ENCODE results near the gene ADGRG6.

Gene ADGRG6

DNA sequence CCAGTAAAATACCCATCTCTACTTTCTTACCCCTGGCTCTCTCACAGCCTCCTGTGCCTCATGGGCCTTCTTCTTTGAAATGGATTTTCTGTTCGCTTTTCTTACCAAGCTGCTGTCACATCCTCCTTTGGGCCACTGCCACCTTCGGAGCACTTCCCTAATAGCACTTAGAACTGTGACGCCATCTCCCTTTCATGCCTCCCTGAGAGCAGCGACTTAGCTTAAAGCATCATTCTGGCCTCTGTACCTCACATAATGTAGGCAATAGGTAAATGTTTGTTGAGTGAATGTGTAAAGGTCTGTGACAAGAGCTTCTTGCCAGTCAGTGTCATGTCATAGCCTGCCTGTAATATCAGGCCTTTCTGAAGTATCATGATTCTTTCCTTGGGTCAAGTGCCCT lies 78.8 kb downstream of the ADGRG6 start:
- DNase-seq = no peak

DNA sequence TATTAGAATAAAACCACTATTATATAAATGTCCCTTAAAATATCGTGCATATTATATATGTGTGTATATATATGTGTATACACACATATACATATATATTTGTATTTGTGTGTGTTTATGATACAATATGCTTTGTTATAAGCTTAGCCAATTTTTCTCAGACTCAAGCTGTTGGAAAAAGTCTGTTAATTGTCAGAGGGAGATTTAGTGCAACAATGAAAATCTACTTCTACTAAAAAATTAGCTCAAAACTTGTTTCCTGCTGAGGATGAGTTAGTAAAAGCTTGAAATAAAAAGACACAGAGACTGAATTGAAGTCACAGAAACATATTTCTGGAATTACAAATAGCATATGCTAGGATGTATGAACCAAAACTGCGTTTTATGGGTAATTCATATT lies 79.4 kb downstream of the ADGRG6 start:
- DNase-seq = no peak

DNA sequence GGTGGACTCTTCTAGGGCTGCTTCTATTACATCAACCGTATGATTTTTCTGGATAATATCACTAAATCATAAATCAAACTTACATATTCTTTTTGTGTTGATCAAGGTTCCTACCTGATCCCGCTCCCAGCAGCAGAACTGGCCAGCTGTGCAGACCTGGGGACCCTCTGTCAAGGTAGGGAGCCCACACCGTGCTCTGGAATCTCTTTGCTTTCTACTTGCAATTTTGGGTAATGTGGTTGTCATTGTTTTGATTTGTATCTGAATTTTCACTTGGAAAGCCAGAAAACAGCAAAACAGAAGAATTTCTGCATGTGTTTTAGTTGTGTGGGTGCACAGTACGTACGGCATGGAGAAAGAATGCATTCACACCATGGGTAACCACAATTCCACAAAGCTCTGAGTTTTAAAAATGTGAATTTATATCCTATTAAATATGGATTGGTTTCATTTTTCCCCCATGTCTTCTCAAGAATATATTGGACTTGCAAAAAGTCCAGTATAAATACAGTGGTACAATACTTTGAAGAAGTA lies 80.1 kb downstream of the ADGRG6 start:
- DNase-seq = no peak

DNA sequence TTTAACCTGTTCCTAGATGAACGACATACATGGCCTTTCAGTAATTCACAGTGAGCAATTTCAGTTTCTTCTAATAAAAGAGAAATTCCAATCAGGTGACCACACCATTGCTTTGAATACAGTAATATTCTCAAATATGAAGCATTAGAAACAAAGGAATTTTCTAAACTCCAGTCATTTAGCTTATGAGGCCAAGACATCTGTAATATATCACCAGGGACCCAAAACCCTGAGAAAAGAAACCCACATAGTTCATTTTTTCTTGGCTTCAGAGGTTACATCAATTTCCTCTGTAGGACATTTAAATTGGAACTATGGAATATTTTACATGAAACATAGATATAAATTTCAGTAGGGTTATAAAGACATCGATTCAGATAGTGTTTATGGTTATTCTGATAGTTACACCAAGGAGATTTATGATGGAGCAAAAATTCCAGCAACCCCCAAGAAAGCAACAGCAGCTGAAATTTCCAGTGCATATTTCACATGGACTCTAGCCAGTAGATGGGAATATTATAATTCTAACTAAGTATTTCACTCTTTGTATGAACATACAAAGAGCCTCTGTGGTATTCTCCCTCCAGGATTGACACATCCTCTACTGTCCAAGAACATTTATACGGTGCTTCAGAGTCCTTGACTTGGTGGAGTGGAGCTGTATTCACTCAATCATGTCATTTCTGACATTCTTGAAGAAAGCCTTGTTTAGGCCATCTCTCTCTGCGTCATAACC lies 82.9 kb downstream of the ADGRG6 start:
- no peak for DNase-seq

DNA sequence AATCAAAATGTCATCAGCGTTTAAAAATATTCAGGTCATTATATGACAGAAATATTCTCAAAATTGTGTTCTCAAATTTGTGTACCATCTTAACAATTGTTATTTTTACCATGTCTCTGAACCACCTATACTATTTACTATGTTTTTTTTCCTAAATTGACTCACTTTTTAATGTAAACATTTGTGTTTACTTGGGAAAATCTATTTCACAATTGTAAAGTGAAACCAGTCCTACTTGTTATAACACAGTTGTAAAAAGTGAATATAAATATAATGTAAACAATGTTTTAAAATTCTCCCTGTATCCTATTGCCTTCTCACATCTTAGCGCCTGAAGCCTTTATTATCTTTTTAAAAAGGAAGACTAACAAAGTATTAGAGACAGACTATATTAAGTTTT lies 83.5 kb downstream of the ADGRG6 start:
- DNase-seq = no peak

DNA sequence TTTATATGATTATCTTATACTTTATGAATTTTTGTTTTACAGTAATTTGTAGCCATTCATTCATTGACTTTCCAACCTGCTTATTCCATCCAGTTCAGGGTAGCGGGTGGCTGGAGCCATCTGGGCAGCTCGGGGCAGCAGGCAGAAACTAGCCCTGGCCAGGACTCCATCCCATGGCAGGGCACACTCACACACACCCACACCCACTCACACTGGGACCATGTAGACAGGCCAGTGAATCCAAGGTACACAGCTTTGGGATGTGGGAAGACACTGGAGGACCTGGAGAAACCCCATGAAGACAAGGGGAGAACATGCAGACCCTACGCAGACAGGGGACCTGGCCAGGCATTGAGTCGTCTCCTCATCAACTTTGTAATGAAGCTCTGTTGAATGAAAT lies 84.8 kb downstream of the ADGRG6 start:
- DNase-seq = no peak

DNA sequence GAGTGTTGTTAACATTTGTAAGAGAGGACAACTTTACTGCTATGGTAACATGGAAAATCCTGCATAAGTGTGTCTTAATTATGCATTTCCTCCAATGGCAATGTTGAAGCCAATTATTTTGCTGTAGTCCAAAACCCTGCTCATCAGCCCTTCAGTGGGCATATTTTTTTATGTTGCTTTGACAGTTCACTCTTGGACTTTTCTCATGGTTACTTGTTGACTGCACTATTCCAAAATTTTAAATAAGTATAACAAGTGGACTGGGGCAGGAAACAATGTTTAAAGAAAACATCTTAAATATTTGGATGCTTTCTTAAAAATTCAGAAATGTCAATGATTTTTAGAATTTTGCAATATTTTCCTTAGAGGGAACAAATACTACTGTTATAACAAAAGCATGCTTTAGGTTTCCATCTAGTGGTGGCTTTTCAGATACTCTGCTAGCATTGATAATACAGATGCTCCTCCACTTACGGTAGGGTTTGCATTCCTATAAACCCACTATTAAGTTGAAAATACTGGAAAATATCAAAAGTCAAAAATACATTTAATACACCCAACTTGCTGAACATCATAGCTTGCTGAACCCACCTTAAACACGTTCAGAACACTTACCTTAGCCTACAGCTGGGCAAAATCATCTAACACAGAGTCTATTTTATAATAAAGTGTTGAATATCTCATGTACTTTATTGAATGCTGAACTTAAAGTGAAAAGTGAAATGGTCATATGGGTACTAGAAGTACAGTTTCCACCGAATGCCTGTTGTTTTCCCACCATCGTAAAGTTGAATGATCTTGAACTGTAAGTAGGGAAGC lies 86.4 kb downstream of the ADGRG6 start:
- no peak for DNase-seq

DNA sequence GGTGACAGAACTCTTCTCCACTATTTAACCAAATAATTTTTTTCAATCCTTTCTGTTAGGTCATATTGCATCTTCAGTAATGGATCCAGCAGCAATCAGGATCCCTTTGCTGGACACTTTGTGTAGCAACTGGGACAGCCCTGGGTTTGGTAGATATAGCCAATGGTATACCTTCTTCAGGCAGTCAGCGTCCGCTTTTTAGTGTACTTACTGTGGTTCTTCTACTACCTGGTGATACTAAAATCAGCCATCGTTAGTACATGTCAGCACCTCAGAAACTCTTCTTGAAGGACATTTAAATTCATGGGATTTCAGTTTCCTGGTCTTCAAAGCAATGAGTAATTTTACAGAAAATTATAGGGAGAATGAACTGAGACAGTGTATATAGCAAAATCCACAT lies 93.5 kb downstream of the ADGRG6 start:
- no peak for DNase-seq

DNA sequence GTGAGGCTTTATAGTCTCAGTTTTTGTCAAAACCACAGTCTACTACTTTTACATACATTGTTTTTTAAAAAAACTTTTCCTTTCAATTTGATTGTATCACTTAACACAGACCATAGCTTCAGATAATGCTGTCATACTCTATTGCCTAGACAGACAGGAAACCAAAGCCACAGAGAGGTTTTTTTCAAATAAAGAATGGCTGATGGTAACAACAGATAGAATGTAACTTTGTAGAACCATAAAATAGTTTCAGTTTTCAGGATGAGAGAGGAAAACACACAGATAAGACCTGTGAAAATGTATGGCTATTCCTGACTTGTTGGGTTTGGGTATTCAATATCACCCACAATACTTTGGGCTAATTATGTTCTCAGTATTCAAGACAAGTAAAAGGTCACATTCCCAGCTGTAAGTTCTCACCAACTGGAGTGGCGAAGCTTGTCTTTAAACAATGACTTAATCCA lies 94.0 kb downstream of the ADGRG6 start:
- DNase-seq = no peak

DNA sequence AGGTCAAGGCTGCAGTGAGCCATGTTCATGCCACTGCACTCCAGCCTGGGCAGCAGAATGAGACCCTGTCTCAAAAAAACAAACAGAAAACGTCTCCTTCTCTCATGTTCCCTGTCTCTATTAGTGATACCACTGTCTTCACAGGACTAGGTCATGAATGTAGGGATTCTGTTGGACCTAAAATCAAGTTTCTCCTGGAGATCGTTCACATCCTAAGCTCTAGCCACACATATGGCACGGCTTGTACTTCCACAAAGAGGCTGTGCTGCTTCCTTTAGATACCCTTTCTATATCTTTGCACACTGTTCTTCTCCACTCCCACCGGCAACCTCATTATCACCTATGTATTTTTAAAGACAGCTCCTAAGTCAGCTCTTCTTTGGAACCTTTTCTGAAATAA lies 96.5 kb downstream of the ADGRG6 start:
- DNase-seq = no peak

DNA sequence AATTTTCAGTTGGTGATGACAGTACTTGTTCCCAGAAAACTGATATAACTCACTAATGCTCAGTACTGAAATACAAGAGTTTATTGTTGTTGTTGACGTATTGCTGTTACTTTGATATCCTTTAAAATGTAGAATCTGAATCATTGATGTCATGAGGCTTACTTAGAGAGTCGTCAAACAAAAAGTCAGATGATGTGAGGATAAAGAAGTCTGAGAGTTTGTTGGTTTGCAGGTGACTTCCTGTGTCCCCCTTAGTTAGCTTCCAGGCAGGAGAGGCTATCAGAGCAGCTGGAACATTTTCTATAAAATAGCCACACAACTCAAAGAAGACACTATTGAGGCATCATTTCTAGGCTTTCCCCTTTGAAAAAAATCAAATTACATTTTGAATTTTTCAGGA lies 97.9 kb downstream of the ADGRG6 start:
- DNase-seq = no peak

DNA sequence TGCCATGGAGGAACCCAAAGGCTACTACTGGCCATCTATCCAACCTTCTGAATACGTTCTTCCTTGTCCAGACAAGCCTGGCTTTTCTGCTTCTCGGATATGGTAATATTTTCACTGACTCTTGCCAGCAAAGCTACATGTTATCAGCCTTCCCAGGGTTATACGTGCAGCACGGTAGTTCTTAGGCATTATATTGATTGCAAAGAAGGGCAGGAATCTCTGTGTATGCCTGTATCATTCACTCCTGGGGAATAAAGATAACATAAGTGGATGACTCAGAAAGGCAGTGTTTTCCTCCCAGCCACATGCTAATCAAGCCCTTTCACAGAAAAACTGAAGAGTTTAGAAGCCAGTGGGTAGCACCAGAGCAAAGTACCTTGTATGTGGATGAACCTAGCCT lies 98.7 kb downstream of the ADGRG6 start:
- DNase-seq = no peak

DNA sequence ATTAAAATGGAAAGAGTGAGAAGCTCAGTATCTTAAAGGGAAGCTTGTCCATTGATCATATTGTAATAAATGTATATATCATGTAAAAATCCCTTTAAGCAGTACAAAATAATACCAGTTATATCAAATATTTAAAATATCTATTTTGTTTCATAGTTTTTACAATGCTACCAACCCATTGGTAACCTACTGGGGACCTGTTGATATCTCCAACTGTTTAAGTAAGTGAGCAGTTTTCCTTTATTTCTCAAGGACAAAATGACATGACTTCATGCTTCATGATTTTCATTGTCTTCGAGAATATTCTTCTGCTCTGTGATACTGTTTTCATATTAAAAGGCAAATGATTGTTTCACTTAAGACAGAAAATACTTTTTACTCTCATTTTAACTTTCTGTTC lies 100.0 kb downstream of the ADGRG6 start:
- DNase-seq = no peak

DNA sequence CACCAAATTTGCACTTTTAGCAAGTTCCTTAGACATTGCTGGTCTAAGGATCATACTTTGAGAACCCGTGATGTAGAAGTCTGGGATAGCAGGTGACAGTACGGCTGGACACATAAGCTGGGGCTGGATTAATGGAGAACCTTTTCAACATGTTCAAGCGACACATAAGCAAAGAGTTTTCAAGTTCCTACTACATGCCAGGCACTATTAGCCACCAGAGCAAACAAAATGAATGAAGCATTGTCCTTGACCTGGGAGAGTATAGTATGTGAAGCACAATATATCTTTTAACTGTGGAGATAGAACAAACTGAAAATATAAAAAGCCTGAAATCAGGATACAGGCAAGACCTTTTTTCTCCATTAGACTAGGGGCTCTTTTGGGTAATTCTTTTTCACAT lies 102.9 kb downstream of the ADGRG6 start:
- DNase-seq = no peak

DNA sequence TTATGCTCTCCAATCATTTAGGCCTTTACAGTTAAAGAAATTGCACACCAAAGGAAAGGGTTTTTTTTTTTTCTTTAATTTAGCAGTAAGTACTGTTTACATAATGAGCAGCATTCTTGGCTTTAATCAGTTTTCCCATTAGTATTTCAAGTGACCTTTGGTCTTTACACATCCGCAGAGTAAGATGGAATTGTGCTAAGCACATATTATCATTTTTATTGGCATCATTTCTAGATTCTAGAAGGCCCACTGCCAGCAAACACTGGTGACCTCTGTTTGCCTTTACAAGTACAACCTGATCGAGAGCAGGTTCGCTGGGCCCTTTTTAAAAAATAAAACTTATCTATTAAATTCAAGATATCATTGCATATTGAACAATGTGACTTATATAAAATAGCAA lies 104.3 kb downstream of the ADGRG6 start:
- DNase-seq = no peak

DNA sequence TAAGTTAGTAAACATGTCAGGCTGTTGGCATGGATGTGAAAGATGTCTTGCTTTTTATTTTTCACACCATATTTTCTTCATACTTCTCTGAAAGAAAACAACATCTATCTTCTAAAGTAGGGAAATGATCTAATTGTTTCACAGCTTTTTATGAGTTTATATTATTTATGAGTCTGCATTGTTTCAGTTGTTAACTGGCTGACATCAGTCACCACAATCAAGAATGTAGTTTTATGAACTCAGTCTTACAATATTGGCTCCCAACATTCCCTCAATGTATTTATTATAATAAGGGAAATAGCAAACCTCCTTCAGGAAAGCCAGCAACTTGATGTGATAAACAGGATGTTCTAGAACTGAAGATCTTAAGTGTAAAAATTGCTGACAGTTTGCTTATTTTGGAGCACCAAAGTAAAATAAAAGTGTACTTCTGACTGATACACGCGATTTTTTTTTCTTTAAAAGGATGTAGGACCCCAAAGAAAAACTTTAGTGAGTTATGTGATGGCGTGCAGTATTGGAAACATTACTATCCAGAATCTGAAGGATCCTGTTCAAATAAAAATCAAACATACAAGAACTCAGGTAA lies 106.0 kb downstream of the ADGRG6 start:
- DNase-seq = no peak

DNA sequence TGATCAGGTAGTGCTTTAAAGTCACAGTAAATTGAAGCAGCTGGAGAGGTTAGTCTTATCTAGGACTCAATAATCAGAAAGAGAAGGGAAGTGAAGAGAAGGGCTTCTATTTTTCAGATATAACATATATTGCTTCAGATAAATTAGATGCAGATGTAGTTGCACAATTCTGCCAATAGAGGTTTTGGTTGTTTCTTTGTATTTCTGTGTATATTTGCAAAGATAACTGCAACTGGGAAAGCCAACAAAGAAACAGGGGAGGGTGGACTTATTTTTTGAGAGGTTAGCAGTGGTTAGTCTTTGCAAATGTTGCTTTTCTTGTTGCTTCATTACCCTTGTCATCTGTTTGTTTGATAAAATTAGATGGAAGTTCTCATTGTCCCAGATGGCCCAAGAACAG lies 106.6 kb downstream of the ADGRG6 start:
- no peak for DNase-seq

DNA sequence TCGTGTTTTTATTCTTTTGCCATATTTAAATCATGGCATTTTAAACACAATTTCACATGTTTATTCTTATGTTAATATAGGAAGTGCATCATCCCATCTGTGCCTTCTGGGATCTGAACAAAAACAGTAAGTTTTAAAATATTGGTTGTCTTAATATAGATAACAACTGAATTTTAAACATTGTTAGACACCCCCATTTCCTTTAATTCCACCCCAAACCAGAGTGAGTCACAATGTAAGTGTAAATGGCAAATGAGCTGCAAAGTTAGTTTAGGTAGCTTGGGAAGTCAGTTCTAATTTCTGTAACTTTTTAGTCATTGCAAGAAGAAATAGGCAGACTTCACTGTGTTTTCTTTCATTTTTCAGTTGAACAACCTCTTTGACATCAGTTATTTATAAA lies 108.0 kb downstream of the ADGRG6 start:
- no peak for DNase-seq

DNA sequence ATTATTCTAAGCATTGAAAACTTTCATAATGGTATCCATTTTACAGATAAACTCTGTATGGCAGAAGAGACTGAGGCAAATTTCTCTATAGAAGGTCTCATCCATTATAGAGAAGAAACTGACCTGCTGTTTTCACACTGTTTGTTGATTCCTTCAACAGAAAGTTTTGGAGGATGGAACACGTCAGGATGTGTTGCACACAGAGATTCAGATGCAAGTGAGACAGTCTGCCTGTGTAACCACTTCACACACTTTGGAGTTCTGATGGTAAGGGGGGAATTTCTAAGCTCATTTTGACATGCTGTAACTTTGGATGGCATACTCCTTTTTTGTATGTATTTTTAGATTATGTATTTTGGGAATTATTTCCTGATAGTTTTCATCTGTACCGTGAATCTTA lies 109.3 kb downstream of the ADGRG6 start:
- no peak for DNase-seq

DNA sequence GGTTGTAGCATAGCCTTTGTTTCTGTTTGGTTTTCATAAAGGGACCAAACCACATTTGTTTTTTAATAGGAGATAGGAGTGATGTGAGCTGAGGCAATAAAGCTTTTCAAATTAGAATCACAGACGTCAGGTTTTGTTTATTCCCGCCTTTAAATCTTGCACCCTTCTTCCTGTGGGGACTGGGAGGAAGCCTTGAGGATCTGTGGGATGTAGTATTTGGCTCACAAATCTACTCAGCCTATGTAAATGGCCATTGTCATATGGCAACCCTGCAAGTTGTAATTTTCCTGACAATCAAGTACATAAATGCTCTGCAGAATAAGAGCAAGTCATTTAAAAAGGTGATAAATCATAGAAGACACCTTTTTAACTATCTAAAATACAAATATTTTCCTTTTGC lies 110.4 kb downstream of the ADGRG6 start:
- no peak for DNase-seq

DNA sequence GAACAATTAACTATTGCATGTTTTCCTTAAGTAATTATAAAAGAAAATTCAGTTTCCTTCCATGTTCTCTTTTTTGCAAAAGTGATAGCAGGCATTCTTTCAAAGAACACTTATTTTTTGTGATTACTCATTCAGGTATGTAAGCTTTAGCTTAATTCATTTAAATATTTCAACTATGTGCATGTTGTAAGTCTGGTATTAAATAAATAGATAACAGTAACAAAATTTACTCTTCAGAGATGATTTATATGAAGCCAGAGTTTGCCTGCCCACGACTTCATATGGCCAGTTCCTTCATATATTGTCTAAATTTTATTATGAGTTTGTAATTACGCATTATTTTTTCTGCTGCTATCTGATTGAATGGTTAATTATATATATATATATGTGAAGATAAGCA lies 110.9 kb downstream of the ADGRG6 start:
- no peak for DNase-seq

DNA sequence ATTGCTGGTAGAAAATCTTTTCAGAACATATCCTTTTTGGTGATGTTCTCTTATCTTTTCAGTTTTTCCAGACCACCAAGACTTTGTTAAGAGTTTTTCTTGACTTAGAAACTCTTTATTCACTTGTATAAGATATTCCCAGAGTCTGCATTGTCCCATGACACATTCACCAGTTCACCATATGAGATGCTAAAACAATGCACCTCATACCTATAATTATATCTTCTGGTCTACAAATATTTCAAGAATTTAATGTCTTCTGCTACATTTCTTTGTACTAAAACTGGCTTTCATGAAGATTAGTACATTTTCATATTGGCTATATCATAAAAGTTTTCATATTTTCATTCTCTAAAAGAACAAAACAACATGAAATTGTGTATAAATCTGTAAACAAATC lies 111.3 kb downstream of the ADGRG6 start:
- DNase-seq = no peak

DNA sequence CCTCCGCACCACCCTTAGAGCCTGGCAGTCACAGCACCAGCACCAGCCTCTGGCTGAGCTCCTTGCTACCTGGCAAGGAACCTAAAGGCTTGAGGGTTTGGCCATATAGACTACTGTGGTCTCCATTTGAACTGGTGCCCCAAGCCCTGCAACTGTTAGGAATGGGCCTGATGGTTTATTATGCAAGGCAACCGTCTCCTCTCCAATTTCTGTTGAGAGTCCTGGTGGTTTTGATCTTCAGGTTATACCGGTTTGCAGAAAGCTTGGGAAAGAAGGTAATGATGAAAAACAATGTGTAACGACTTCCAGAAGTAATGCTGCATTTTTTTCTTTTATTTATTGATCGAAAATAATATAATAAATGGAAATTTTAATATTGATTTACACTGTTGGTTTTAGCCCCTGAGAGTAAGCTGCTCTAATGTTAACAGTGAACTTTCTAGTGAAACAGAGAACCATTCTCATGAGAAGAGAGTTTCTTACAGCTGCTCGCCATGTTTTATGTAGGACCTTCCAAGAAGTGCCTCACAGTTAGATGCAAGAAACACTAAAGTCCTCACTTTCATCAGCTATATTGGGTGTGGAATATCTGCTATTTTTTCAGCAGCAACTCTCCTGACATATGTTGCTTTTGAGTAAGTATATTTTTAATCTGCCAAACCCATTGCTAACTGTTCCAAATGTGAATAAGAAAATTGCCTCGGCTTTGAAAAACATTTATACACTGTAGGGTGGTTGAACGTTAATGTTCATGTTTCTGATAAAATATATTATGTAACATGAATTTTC lies 112.8 kb downstream of the ADGRG6 start:
- DNase-seq = no peak

All from stimulated activated naive CD4-positive, alpha-beta T cell treated with Interleukin-2 at 50 U/mL for 16 hours (primary cell).